Measurements from ENCODE around the gene SETD5.

DNA sequence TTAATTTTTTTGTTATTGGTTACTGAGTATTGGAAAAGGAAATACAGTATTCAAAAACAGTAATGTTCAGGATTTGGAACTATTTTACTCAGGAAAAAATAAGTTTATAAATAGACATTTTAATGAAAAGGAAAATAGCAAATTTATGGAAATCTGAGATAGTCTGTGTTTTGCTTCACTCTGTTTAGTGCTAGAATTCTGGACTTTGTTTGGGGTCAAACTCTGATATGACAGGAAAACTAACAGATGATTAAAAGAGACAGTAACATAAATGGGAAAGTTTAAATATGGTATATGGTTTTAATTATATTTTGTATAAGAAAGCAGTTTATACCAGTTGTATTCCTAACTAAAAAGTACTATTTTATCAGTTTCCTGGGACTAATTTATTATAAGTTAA is 17.4 kb downstream of the SETD5 start:
- no peak for TF ChIP-seq EZH2 (IDR thresholded peaks at IDR 0.05; ENCODE audit: low read length)
- TF ChIP-seq, protein P1, sequence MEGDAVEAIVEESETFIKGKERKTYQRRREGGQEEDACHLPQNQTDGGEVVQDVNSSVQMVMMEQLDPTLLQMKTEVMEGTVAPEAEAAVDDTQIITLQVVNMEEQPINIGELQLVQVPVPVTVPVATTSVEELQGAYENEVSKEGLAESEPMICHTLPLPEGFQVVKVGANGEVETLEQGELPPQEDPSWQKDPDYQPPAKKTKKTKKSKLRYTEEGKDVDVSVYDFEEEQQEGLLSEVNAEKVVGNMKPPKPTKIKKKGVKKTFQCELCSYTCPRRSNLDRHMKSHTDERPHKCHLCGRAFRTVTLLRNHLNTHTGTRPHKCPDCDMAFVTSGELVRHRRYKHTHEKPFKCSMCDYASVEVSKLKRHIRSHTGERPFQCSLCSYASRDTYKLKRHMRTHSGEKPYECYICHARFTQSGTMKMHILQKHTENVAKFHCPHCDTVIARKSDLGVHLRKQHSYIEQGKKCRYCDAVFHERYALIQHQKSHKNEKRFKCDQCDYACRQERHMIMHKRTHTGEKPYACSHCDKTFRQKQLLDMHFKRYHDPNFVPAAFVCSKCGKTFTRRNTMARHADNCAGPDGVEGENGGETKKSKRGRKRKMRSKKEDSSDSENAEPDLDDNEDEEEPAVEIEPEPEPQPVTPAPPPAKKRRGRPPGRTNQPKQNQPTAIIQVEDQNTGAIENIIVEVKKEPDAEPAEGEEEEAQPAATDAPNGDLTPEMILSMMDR (optimal IDR thresholded peaks at IDR 0.05 in 1 of 3, IDR thresholded peaks at IDR 0.05 in 1 of 3, conservative IDR thresholded peaks at IDR 0.05 in 1 of 3; ENCODE audit: extremely low read depth in 1 of 3, insufficient read depth in 2 of 3, low read length in 3 of 3), result no peak
